ENCODE results near the gene STK17B.
"Not testable (repeated sequence)": the region's sequence is repeated elsewhere in the genome, so short reads cannot be mapped to it uniquely, and the experiment has no call there.

Gene STK17B

DNA sequence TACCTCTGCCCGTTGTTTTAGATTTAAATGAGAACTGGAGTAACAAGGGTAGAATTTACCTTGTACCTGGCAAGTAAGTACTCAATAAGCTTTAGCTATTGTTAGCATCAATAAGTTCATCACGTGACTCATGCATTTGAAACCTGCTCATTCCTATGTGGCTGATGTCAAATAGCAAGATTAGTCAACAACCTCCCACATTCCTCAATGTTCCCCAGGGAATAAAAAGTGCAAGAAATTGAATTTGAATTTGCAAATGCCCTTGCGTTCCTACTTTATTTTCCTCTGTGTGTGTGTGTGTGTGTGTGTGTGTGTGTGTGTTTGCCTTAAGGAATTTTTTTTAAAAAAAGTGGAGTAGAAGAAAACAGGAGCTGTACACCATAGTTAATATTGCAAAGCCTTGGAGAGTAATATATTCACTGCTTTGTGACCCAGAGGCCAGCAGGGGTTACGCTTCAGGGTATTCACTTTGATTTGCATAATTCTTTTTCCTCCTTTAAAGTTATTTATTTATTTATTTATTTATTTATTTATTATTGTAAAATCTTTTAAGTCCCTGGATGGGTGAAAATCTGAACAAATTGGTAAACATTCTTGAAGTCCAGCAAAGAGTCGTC lies 58.9 kb downstream of the STK17B start:
- no peak for DNase-seq (ENCODE audit: low read depth)

DNA sequence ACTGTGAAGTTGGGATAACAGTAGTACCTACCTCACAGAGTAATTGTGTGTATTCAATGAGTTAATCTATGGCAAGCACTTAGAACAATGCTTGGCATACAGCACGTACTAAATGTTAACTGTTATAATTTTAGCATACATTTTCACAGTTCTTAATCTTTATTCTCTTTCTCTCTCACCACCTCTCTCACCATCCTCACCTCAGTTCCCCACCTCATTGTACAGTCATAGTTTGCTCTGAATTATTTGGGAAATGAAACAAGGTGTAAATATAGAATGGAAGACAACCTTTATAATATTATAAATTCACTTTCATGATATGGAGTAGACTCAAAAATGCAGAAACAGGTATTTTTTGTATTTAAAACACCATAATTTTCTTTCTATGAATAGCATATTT lies 62.8 kb downstream of the STK17B start:
- DNase-seq (ENCODE audit: low read depth) = no peak

DNA sequence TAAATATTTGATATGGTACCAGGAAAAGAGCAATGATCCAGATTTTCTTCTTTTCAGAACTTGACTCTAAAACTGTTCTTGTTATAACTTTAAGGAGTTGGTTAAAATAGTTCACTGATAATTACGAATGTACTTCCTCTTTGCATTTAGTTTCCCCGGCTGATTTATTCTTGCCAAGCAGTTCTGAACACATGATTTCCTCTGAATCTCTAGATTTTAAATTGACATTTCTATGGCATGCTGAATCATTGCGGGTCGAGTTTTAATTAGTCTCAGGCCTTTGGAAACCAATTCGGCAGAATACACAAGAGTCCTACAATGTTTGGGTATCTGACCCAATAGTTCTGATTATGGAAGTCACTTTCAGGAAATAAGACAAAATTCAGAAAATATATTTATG lies 65.4 kb downstream of the STK17B start:
- DNase-seq (ENCODE audit: low read depth) = no peak

DNA sequence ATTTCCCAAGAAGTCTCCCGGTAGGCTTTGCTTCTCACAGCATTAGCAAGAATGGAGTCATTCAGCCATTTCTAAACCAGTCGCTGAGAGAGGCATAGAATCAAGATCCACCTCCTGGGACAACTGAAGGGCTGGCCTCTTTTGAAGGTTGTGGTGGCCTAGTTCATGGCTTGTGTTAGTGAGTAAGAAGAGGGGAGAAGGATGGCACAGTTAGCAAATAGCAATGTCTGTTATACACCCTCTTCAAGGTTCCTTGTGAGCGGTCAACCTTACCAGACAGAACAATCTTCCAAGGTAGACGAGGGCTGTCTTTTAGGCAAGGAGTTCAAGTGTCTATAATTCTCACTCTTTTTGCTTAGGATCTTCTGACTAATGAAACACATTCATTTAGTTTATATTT lies 67.3 kb downstream of the STK17B start:
- DNase-seq (ENCODE audit: low read depth) = no peak

DNA sequence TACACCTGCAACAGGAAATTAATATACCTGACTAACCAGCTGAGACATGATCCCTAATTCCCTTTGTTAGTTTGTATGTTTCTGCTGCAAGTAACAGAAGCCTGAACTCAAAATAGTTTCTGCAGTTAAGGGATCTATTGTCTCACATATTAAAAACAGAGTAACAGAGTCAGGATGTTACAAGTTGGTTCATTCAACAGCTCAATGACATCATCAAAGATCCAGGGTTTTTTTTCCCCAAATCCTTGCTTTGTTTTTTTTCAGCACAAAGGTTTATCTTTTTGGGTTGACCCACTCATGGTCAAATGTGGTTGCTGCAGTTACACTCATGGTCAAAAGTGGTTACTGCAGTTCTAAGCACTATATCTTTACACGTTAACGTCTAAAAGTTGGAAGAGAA lies 67.8 kb downstream of the STK17B start:
- no peak for DNase-seq (ENCODE audit: low read depth)

DNA sequence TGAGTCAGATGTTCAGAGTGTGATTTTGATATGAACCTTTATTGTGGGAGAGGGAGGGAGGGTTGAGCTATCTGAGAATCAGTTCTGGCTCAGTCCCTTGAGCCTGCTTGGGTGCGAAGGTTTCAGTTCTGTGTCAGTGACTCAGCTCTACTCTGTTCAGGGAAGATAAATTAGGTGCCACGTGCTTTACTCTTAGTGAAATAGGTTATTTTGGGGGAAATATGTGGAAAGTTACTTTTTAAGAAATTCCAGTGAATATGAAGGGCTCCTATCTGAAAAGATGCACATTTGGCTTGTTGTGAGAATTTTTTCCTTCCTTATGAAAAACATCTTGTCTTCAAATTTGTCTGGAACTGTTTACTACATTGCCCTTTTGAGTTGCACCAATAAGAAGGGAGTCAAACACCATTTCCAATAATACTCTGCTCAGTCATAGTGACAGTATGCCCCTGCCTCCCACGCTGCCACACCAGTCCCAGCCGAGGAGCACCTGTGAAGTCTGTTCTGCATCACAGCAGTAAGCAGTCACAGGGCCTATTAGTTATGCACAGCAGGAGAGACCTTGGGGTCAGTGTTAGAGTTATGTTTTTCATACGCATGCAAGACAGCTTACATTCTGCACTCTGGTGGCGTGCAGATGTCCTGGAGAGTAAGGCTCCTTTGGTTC lies 69.9 kb downstream of the STK17B start:
- DNase-seq (ENCODE audit: low read depth) = no peak

DNA sequence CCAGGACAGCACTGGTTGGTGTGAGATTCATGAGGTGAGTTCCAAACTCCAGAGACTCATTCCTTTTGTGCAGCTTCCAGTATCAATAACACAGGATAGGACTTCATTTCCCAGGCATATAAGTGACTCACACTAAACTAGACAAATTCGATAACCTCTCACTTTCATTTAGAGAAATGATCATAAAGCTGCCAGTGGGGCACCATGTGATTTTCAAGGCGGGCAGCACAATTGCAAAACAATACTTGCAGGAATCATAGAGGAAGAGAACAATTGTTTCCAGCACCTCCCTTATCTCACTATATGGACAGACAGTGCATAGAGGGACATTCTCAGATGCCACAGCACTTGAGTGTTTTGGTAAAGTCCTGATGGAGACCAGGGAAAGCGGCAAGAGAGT lies 71.5 kb downstream of the STK17B start:
- DNase-seq (ENCODE audit: low read depth) = no peak

DNA sequence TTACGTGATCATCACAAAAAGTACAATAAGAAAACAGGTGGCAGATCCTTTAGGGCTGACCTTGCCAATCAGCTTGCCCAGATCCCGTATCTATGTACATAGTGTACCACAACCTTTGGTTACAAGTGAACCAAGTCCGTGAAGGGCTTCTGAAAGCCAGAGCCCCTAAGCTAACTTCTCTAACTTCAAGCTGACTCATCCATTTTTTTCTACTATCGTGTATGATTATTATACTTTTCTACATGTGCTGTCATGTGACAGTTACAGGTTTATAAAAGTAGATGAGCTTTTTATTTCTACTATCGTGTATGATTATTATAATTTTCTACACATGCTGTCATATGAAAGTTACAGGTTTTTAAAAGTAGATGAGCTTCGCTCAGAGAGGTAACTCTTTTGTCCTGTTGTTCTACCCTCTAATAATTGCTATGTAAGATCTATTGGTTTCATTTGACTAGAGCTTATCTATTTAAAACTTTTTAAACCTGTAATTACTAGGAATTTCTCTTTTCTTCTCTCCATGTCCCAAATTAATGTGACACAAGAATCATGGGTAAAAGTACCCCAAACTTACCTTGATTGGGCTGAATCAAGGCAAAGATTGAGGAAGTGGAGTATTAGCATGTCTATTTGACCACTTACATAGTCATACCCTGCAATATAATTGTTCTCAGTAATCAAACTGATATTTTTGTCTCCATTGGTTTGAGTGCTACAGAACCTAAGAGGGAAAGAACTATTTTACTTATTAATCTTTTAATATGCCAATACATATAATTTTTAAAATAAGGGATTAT lies 73.3 kb downstream of the STK17B start:
- DNase-seq (ENCODE audit: low read depth) = no peak

DNA sequence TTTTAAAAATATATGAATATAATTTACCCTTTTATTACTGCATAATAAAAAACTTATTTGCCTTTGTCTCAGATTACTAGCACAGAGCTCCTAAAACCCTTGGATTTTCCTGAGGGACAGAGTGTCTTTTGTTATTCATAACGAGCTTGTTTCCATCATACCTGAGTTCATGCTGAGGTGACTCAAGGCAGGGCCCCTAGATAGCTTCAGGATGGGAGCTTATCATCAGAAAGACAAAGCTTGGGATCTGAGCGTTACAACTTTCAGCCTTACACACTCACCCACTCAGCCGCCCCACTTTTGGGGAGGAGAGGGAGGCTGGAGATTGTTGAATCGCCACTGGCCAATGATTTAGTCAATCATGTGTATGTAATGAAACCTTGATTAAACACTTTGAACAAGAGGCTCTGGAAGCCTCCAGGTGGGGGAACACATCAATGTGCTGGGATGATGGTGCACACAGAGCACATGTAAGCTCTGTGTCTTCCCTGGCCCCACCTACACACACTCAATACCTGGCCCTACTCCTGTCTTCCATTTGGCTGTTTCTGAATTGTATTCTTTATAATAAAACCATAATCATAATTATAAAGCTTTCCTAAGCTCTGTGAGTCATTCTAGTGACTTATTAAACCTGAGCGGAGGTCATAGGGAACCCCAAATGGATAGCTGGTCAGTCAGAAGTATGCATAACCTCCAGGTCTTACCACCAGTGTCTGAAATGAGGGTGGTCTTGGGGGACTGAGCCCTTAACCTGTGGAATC lies 74.2 kb downstream of the STK17B start:
- DNase-seq (ENCODE audit: low read depth) = no peak

DNA sequence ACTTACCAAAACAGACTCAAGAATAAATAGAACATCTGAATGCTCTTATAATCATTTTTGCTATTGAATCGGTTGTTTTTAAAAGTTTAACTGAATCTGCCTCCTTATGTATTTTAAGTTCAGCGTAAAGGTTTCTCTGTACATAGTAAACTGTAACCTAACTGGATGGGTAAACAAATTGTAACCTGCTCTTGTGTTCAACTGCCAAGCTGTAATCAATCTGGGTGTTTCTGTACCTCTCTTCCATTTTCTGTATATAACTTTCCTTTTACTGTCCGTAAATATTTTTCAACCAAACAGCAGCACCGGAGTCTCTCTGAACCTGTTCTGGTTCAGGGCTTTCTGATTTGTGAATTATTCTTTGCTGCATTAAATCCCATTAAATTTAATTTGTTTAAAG lies 75.1 kb downstream of the STK17B start:
- no peak for DNase-seq (ENCODE audit: low read depth)

DNA sequence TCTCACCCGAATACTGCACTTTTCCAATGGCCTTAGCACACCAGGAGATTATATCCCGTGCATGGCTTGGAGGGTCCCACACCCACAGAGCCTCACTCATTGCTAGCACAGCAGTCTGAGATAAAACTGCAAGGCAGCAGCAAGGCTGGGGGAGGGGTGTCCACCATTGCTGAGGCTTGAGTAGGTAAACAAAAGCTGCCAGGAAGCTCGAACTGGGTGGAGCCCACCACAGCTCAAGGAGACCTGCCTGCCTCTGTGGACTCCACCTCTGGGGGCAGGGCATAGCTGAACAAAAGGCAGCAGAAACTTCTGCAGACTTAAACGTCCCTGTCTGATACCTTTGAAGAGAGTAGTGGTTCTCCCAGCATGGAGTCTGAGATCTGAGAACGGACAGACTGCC lies 81.9 kb downstream of the STK17B start:
- not testable (repeated sequence) for DNase-seq (ENCODE audit: low read depth)

DNA sequence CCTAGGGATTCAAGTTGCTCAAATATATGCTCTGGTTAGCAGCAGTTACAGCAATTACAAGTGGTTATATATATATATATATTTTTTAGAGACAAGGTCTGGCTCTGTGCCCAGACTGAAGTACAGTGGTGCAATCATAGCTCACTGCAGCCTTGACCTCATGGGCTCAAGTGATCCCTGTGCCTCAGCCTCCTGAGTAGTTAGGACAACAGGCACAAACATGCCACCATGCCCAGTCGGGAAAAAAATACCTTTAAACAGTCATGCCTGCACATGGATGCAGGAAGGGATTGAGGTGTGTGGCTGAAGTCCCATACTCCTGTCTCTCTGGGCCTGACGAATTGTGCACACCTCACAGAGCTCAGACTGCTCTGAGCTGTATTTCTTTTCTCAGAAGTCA lies 83.2 kb downstream of the STK17B start:
- DNase-seq (ENCODE audit: low read depth) = no peak

DNA sequence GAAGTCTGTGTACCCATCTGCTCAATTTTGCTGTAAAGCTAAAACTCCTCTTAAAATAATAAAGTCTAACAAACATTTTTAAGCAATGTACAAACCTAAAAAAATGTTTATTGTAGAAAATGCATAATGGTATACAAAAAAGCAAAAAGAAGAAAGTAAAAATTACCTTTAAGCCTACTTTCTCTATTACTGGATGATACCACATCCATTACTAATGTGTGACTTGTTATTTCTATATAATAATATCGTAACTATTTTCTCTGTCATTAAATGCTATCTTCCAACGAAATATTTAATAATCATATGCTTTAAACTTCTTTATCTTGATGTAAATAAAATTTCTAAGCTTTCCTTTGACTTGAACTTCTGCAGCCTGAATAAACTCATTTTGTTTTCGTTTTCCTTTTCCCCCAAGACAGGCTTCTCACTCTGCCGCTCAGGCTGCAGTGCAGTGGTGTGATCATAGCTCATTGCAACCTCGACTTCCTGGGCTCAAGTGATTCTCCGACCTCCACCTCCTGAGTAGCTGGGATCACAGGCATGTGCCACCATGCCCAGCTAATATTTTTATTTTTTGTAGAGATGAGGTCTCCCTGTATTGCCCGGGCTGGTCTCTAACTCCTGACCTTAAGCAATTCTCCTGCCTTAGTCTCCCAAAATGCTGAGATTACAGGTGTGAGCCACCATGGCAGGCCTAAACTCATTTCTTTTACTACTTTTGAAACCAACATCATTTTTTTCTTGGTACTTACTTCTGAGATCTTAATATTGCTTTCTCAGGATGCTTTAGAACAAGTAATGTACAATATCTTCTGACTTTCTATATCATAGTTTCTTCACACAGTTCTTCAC lies 84.6 kb downstream of the STK17B start:
- DNase-seq (ENCODE audit: low read depth) = no peak

DNA sequence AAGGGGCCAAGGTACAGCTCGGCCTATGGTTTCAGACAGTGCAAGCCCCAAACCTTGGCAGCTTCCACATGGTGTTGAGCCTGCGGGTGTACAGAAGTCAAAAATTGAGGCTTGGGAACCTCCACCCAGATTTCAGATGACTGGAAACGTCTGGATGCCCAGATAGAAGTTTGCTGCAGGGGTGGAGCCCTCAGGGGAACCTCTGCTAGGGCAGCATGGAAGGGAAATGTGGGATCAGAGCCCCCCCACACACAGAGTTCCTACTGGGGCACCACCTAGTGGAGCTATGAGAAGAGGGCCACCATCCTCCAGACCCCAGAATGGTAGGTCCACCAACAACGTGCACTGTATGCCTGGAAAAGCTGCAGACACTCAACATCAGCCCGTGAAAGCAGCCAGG lies 87.8 kb downstream of the STK17B start:
- no peak for DNase-seq (ENCODE audit: low read depth)

All from HS-27A (cell line).